GM12878 (cell line): Measurements from ENCODE around the gene OS9. TPM values are rescaled to one million over a fixed set of nuclear protein-coding genes. Genes with fewer than 3 reads are reported as not detected.

Source experiments
- ATAC-seq: fragments of 200-7000 bp; cut with Tn5 transposase; 3 replicates; pipeline ENCODE4 v1.9.1; 2020; ENCODE audit warnings: mild to moderate bottlenecking, moderate library complexity
- BruUV-seq: library from RNA; stranded (reverse); fragments of 400-500 nt; replicated peaks from 2 replicates; lab custom pipeline; 2021; lab: Mats Ljungman, UMichigan
- CTCF ChIA-PET: fragments of 300-600 bp; sonication (Branson Sonifier 250); formaldehyde crosslinking; extraction: SDS; loops from one replicate; lab custom pipeline; 2021; ENCODE audit warnings: inconsistent platforms; lab: Yijun Ruan, JAX
- POLR2A ChIA-PET: fragments of 350-600 bp; formaldehyde crosslinking; extraction: SDS; loops from one replicate; lab custom pipeline; 2021; ENCODE audit warnings: inconsistent platforms; lab: Charles Lee
- RAD21 ChIA-PET: fragments of 300-600 bp; sonication (Branson Sonifier 250); formaldehyde crosslinking; loops from one replicate; lab custom pipeline; 2023; ENCODE audit warnings: antibody characterized with exemption; ENCODE audit not compliant: unreplicated experiment; lab: Charles Lee
- SMC1A ChIA-PET: fragments of 300-600 bp; sonication (Branson Sonifier 250); formaldehyde crosslinking; loops from one replicate; lab custom pipeline; 2023; ENCODE audit not compliant: unreplicated experiment, uncharacterized antibody; lab: Charles Lee
- DNase-seq: peaks from one replicate; pipeline ENCODE4 v3.0.0-alpha.2; 2011; ENCODE audit warnings: low read depth, low spot score
- FAIRE-seq: peaks from 3 replicates; lab custom pipeline; 2011; peaks lifted over from hg19 to GRCh38; lab: Jason Lieb, UNC
- H2AFZ ChIP-seq: 2 replicates; pipeline ENCODE4 v1.6.0; 2011; ENCODE audit warnings: low read depth, low read length, control low read depth; ENCODE audit not compliant: control insufficient read depth
- H3K27ac ChIP-seq: 2 replicates; pipeline ENCODE4 v1.5.1; 2011; ENCODE audit warnings: control low read depth; ENCODE audit not compliant: control insufficient read depth, insufficient read depth
- H3K27me3 ChIP-seq, 2 experiments: replicated peaks in 1 of 2; 2 replicates each; pipeline versions ENCODE4 v1.6.0 to v1.6.1; 2011; ENCODE audit warnings: low read length in 1 of 2; ENCODE audit not compliant: control insufficient read depth in 2 of 2, insufficient read depth in 2 of 2
- H3K36me3 ChIP-seq, 2 experiments: 2 replicates each; pipeline ENCODE4 v1.5.1; 2011; ENCODE audit warnings: low read length in 1 of 2; ENCODE audit not compliant: control insufficient read depth in 2 of 2, insufficient read depth in 2 of 2
- H3K4me1 ChIP-seq: 2 replicates; pipeline ENCODE4 v1.6.1; 2011; ENCODE audit warnings: mild to moderate bottlenecking, low read length, moderate library complexity, mixed read lengths; ENCODE audit not compliant: control insufficient read depth, insufficient read depth
- H3K4me2 ChIP-seq: 2 replicates; pipeline ENCODE4 v1.6.0; 2011; ENCODE audit warnings: control low read depth; ENCODE audit not compliant: control insufficient read depth, insufficient read depth
- H3K4me3 ChIP-seq: fragments of 200-600 bp; sonication (generic); 2 replicates; pipeline ENCODE4 v1.5.1; 2016
- H3K79me2 ChIP-seq: 2 replicates; pipeline ENCODE4 v1.6.0; 2011; ENCODE audit warnings: low read length; ENCODE audit not compliant: control insufficient read depth, insufficient read depth
- H3K9ac ChIP-seq: 2 replicates; pipeline ENCODE4 v1.8.0; 2011; ENCODE audit warnings: low read length, control low read depth, mixed read lengths; ENCODE audit not compliant: control insufficient read depth, insufficient read depth
- H3K9me3 ChIP-seq: replicated peaks from 3 replicates; pipeline ENCODE4 v1.5.1; 2011; ENCODE audit warnings: mild to moderate bottlenecking, low read length; ENCODE audit not compliant: control insufficient read depth, insufficient read depth
- H4K20me1 ChIP-seq: 2 replicates; pipeline ENCODE4 v1.6.0; 2011; ENCODE audit not compliant: control insufficient read depth, insufficient read depth
- HDAC6 ChIP-seq: fragments of 200-600 bp; sonication (generic); IDR thresholded peaks from one replicate; pipeline ENCODE4 v1.8.0; 2017; ENCODE audit warnings: antibody characterized with exemption; ENCODE audit not compliant: unreplicated experiment
- IKZF2 ChIP-seq, 2 experiments: fragments of 450-650 bp; IDR thresholded peaks; 2 replicates each; pipeline ENCODE4 v1.6.1; 2017; ENCODE audit warnings: mild to moderate bottlenecking in 2 of 2, moderate library complexity in 2 of 2
- KLF5 ChIP-seq: fragments of 450-650 bp; IDR thresholded peaks from 2 replicates; pipeline ENCODE4 v1.6.1; 2014; ENCODE audit warnings: mild to moderate bottlenecking; ENCODE audit not compliant: partially characterized antibody
- NFYB ChIP-seq: IDR thresholded peaks from 2 replicates; pipeline ENCODE4 v1.6.1; 2011; ENCODE audit warnings: low read depth, mild to moderate bottlenecking, low read length, improper control_type of control experiment, moderate library complexity; ENCODE audit not compliant: insufficient read depth
- SMAD5 ChIP-seq: IDR thresholded peaks from 2 replicates; pipeline ENCODE4 v1.6.1; 2016; ENCODE audit warnings: antibody characterized with exemption, low read depth
- SREBF2 ChIP-seq: IDR thresholded peaks from 2 replicates; pipeline ENCODE4 v1.6.1; 2012; ENCODE audit warnings: mild to moderate bottlenecking, low read length
- ZNF622 ChIP-seq: fragments of 450-650 bp; IDR thresholded peaks from 2 replicates; pipeline ENCODE4 v1.6.1; 2017; ENCODE audit warnings: mild to moderate bottlenecking, inconsistent platforms
- WGBS: methylation state at CpG from one replicate; pipeline ENCODE4 v1.1.6; 2016; ENCODE audit warnings: low lambda C conversion rate; ENCODE audit not compliant: insufficient replicate concordance, insufficient coverage; ENCODE audit errors: missing lambda C conversion rate; 5-methylcytosine and 5-hydroxymethylcytosine counted together
- in situ Hi-C: fragments of 300-500 bp; cut with MboI; formaldehyde crosslinking; loops from 9 replicates; pipeline ENCODE4 v1.14.3; 2018; ENCODE audit warnings: mixed read lengths
- intact Hi-C: fragments of 100-400 bp; cut with micrococcal nuclease; formaldehyde crosslinking; loops from one replicate; pipeline ENCODE4 v1.14.2; 2022; ENCODE audit not compliant: unreplicated experiment
- polyA plus RNA-seq, 11 experiments: library from polyadenylated mRNA; depleted of rRNA in 4 of 11; unstranded in 6 of 11; stranded (reverse) in 5 of 11; fragments of >200 nt; fragmentation: Nextera tagmentation in 4 of 11; fragmentation: Illumina TruSeq in 1 of 11; extraction: Ambion mirVana in 4 of 11; extraction: Trizol in 1 of 11; gene quantifications; 1 replicate in 1 of 11; 2 replicates in 10 of 11; pipeline versions ENCODE4 v1.2.1 to v1.2.3, GENCODE V29; 2011 to 2016; ENCODE audit warnings: inconsistent platforms in 2 of 11, missing spikeins in 2 of 11, low read depth in 1 of 11
- total RNA-seq, 4 experiments: library from RNA; depleted of rRNA in 3 of 4; stranded (reverse); fragments of >200 nt in 3 of 4; fragmentation: Illumina TruSeq in 1 of 4; extraction: Trizol in 1 of 4; gene quantifications; 2 replicates each; pipeline versions ENCODE4 v1.2.1 to v1.2.3, GENCODE V29; 2013 to 2021
- TF ChIP-seq, protein P1 (sequence below): fragments of 450-650 bp; IDR thresholded peaks from 2 replicates; pipeline ENCODE4 v1.6.1; 2018; ENCODE audit warnings: mild to moderate bottlenecking, low read depth, moderate library complexity; ENCODE audit not compliant: partially characterized antibody
- TF ChIP-seq, protein P2 (sequence below): IDR thresholded peaks from 2 replicates; pipeline ENCODE4 v1.6.1; 2011; ENCODE audit warnings: low read depth, low read length, improper control_type of control experiment, borderline replicate concordance
- TF ChIP-seq, protein P3 (sequence below): fragments of 450-650 bp; IDR thresholded peaks from 2 replicates; pipeline ENCODE4 v1.6.1; 2017; ENCODE audit warnings: borderline replicate concordance
- TF ChIP-seq, protein P4 (sequence below): fragments of 450-650 bp; IDR thresholded peaks from 2 replicates; pipeline ENCODE4 v1.6.1; 2018; ENCODE audit warnings: borderline replicate concordance, mild to moderate bottlenecking; ENCODE audit not compliant: partially characterized antibody
- TF ChIP-seq, protein P5 (sequence below): IDR thresholded peaks from 2 replicates; pipeline ENCODE4 v1.6.1; 2011; ENCODE audit warnings: mild to moderate bottlenecking, low read depth, low read length, moderate library complexity; ENCODE audit not compliant: insufficient replicate concordance
- TF ChIP-seq, protein P6 (sequence below): fragments of 450-650 bp; conservative IDR thresholded peaks from 2 replicates; pipeline ENCODE4 v1.6.1; 2017; ENCODE audit warnings: mild to moderate bottlenecking, moderate library complexity

The OS9 gene
- total and polyA plus RNA-seq, 10 of the 15 experiments (the other 5 are each of a cell fraction or from before 2014, with no cell fraction given) = 5.2 to 106 (median 79.1) TPM

DNA sequence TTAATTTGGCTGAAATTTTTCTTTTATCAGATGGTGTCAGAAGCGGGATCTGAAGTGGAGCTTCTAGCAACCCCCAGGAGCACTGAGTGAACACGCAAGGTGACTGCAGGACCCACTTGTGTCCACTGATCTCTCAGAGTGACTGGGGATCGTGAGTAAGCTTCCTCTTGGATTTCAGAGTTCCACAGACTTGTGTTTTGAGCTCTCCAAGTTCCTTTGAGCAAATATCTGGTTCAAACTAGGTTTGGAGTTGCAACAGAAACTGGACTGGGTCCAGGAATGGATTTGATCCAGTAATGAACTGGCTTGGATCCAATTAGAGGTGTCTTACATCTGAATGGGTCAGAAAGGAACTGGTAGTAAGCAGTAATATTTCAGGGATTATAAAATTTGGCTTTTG is 36.2 kb upstream of the OS9 start:
- no peaks in the 10 kb centered on the region for H3K4me1 ChIP-seq
- no peak for FAIRE-seq
- CTCF ChIA-PET = no interaction called here

More for the DNA sequence above, 36.2 kb upstream of the OS9 start:
- in situ Hi-C loops = no loop called here
- no peaks in the 10 kb centered on the region for H4K20me1 ChIP-seq
- H3K4me3 ChIP-seq = no peak overlapping the region
- no TSS peak for BruUV-seq
- TF ChIP-seq IKZF2 (IDR thresholded peaks at IDR 0.05) (no peak), HDAC6 (no peak), ZNF622 (no peak), KLF5 (no peak), NFYB (no peak), SMAD5 (no peak), SREBF2 (no peak)
- TF ChIP-seq, protein P1, sequence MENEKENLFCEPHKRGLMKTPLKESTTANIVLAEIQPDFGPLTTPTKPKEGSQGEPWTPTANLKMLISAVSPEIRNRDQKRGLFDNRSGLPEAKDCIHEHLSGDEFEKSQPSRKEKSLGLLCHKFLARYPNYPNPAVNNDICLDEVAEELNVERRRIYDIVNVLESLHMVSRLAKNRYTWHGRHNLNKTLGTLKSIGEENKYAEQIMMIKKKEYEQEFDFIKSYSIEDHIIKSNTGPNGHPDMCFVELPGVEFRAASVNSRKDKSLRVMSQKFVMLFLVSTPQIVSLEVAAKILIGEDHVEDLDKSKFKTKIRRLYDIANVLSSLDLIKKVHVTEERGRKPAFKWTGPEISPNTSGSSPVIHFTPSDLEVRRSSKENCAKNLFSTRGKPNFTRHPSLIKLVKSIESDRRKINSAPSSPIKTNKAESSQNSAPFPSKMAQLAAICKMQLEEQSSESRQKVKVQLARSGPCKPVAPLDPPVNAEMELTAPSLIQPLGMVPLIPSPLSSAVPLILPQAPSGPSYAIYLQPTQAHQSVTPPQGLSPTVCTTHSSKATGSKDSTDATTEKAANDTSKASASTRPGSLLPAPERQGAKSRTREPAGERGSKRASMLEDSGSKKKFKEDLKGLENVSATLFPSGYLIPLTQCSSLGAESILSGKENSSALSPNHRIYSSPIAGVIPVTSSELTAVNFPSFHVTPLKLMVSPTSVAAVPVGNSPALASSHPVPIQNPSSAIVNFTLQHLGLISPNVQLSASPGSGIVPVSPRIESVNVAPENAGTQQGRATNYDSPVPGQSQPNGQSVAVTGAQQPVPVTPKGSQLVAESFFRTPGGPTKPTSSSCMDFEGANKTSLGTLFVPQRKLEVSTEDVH = no peak
- TF ChIP-seq, protein P2, sequence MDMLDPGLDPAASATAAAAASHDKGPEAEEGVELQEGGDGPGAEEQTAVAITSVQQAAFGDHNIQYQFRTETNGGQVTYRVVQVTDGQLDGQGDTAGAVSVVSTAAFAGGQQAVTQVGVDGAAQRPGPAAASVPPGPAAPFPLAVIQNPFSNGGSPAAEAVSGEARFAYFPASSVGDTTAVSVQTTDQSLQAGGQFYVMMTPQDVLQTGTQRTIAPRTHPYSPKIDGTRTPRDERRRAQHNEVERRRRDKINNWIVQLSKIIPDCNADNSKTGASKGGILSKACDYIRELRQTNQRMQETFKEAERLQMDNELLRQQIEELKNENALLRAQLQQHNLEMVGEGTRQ = no peak
- TF ChIP-seq, protein P3, sequence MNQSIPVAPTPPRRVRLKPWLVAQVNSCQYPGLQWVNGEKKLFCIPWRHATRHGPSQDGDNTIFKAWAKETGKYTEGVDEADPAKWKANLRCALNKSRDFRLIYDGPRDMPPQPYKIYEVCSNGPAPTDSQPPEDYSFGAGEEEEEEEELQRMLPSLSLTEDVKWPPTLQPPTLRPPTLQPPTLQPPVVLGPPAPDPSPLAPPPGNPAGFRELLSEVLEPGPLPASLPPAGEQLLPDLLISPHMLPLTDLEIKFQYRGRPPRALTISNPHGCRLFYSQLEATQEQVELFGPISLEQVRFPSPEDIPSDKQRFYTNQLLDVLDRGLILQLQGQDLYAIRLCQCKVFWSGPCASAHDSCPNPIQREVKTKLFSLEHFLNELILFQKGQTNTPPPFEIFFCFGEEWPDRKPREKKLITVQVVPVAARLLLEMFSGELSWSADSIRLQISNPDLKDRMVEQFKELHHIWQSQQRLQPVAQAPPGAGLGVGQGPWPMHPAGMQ = no peak
- TF ChIP-seq, protein P4, sequence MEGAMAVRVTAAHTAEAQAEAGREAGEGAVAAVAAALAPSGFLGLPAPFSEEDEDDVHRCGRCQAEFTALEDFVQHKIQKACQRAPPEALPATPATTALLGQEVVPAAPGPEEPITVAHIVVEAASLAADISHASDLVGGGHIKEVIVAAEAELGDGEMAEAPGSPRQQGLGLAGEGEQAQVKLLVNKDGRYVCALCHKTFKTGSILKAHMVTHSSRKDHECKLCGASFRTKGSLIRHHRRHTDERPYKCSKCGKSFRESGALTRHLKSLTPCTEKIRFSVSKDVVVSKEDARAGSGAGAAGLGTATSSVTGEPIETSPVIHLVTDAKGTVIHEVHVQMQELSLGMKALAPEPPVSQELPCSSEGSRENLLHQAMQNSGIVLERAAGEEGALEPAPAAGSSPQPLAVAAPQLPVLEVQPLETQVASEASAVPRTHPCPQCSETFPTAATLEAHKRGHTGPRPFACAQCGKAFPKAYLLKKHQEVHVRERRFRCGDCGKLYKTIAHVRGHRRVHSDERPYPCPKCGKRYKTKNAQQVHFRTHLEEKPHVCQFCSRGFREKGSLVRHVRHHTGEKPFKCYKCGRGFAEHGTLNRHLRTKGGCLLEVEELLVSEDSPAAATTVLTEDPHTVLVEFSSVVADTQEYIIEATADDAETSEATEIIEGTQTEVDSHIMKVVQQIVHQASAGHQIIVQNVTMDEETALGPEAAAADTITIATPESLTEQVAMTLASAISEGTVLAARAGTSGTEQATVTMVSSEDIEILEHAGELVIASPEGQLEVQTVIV = no peak
- TF ChIP-seq, protein P5, sequence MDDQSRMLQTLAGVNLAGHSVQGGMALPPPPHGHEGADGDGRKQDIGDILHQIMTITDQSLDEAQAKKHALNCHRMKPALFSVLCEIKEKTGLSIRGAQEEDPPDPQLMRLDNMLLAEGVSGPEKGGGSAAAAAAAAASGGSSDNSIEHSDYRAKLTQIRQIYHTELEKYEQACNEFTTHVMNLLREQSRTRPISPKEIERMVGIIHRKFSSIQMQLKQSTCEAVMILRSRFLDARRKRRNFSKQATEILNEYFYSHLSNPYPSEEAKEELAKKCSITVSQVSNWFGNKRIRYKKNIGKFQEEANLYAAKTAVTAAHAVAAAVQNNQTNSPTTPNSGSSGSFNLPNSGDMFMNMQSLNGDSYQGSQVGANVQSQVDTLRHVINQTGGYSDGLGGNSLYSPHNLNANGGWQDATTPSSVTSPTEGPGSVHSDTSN = no peak
- TF ChIP-seq, protein P6, sequence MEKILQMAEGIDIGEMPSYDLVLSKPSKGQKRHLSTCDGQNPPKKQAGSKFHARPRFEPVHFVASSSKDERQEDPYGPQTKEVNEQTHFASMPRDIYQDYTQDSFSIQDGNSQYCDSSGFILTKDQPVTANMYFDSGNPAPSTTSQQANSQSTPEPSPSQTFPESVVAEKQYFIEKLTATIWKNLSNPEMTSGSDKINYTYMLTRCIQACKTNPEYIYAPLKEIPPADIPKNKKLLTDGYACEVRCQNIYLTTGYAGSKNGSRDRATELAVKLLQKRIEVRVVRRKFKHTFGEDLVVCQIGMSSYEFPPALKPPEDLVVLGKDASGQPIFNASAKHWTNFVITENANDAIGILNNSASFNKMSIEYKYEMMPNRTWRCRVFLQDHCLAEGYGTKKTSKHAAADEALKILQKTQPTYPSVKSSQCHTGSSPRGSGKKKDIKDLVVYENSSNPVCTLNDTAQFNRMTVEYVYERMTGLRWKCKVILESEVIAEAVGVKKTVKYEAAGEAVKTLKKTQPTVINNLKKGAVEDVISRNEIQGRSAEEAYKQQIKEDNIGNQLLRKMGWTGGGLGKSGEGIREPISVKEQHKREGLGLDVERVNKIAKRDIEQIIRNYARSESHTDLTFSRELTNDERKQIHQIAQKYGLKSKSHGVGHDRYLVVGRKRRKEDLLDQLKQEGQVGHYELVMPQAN = no peak
- RAD21 ChIA-PET = interaction anchor here (1.3 kb wide), 1 partner anchor 84 kb away, joined by 3 read pairs; no protein-coding TSS in a partner anchor
- intact Hi-C loops = no loop called here
- no peaks in the 10 kb centered on the region for H3K36me3 ChIP-seq
- H3K79me2 ChIP-seq = no peaks in the 10 kb centered on the region
- ATAC-seq (no peak), DNase-seq (no peak)
- H3K27ac ChIP-seq = no peak overlapping the region
- H3K9ac ChIP-seq = no peak overlapping the region
- H3K9me3 ChIP-seq = no peaks in the 10 kb centered on the region; the same call in 1 of the 3 replicates
- POLR2A ChIA-PET = no interaction called here
- H3K4me2 ChIP-seq = no peak overlapping the region
- WGBS = 28% methylated on average over 3 of the region's 3 CpGs
- H3K27me3 ChIP-seq = no peaks in the 10 kb centered on the region
- no peak overlapping the region for H2AFZ ChIP-seq
- SMC1A ChIA-PET = no interaction called here
